HG02852 (cell line): ENCODE measurements around the gene LAPTM4A.
"Not testable (repeated sequence)": the region's sequence is repeated elsewhere in the genome, so short reads cannot be mapped to it uniquely, and the experiment has no call there.

ENCODE experiments used
- ATAC-seq: cut with Tn5 transposase; IDR thresholded peaks from one replicate; pipeline ENCODE4 v1.9.1; 2021; ENCODE audit warnings: mild to moderate bottlenecking, moderate library complexity; ENCODE audit not compliant: unreplicated experiment

LAPTM4A gene

DNA sequence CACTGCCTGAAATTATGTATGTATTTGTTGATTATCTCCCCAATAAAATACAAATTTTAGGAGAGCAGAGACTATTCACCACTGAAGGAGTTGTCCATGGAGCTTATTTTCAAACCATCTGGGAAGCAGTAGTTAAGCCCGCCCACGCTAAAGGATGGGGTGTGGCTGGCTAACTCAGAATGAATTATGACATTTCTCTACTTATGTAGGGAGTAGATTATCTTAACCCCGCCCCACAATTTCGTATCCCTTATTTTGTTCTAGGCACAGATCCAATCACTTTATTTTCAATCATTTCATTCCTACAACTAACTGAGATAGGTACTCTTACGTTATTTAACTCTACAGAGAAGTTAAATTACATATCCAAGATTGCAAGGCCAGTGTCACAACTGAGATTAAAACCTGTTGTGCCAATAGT lies 1.4 kb upstream of the LAPTM4A start:
- no peak for ATAC-seq

DNA sequence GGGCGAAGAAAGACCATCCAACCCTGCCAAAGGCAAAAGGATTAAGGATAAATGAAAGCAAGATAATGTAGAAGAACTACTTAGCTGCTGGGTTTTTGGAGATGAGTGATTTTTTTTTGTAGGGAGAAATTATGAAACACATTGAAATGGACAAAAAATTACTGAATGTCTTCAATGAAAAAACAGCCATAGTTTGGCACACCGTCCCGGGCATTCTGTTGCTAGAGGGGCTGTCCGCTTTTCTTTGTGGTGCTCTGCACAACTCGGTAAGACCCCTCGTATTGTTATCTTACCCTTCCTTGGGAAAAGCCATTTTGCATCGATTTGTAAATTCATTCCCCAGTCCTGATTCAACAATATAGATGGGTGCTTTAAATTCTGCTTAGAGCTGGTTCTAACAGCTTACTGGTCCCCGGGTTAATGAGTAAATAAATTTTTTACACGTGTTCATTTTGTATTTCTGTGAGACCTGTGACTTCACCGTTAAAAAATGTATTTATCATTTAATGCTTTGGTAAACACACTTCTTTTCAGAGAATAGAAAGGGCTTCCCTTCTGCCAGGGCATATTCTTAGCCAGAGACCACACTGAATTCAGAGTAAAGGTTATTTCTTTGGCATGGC lies 912 bp upstream of the LAPTM4A start:
- no peak for ATAC-seq

DNA sequence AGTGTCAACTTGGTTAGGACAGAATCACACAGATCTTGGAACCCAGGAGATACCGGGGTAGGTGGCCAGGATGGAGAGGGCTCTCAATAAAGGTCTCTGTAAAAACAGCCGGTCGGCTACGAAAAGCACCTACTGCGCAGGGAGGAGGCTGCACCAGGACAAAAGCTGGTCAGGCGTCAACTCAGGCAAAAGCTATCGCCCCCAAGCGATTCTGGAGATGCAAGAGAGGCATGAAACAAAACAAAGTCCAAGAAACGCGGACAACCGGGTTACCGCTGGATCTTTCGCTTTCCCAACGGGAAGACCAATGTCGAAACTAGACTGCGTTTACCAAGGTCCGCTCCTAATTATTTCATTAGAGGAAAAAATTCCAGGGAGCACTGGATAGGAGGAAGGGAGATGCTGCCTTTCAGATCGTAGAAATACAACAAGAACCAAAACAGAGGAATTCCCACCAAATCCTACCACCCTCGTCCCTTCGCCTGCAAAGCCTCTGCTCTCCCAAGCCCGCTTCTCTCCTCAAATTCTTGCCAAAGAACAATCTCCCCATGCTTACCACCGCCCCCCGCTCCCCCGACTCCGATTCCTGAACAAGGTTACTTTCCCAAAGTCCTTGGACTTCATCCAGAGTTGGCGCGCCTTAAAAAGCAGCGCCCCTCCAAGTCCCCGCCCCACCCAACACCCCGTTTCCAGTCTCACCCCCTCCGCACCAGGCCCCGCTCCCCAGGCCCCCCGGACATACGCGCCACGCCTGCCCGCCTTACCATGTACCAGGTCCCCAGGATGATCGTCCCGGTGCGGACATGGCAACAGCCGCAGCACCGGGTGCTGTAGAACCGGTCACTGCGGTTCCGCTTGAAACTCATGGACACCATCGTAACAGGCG lies 539 bp downstream of the LAPTM4A start:
- peak; percentile 21 for ATAC-seq

DNA sequence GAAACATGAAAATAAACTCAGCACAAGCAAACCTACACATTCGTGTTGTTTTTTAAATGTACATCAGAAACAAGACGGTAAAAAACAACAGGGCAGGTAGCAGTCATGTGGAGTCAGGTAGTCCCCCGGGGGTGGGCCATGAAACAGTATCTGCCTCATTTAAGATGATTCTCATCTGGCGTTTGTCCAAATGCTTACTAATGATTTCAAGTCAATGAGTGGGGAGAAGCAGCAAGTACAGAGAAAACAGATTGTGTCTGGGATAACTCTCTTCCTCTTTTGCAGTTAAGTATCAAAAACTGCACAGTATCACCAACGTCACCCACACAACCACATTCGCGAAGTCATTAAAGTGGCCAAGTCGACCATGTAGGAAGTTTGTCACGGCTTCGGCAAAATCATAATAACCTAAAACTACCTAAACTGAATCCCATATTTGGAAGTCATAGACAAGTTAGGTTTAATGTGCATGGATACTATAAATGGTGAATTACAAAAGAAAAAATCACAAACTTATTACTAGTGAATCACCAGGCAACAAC lies 1.3 kb downstream of the LAPTM4A start:
- ATAC-seq: peak; percentile 16

DNA sequence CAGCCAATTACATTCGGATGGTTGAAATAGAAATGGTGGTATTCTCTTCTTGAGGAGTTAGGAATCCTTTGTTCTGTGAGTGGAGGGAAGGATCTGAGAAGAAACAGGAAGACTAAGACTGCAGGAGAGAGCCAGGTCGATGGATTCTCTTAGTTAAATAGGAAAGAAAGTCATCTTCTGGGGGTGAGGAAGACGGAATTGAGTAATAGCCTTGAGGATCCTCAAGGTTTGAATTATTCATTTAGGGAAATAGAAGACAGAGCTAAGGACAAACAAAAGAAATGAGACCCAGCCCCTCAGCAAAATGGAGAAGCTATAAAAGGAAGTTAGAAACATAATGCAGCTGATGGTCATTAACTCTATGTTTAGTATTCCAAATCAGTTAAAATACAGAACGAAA lies 1.8 kb downstream of the LAPTM4A start:
- ATAC-seq: no peak

DNA sequence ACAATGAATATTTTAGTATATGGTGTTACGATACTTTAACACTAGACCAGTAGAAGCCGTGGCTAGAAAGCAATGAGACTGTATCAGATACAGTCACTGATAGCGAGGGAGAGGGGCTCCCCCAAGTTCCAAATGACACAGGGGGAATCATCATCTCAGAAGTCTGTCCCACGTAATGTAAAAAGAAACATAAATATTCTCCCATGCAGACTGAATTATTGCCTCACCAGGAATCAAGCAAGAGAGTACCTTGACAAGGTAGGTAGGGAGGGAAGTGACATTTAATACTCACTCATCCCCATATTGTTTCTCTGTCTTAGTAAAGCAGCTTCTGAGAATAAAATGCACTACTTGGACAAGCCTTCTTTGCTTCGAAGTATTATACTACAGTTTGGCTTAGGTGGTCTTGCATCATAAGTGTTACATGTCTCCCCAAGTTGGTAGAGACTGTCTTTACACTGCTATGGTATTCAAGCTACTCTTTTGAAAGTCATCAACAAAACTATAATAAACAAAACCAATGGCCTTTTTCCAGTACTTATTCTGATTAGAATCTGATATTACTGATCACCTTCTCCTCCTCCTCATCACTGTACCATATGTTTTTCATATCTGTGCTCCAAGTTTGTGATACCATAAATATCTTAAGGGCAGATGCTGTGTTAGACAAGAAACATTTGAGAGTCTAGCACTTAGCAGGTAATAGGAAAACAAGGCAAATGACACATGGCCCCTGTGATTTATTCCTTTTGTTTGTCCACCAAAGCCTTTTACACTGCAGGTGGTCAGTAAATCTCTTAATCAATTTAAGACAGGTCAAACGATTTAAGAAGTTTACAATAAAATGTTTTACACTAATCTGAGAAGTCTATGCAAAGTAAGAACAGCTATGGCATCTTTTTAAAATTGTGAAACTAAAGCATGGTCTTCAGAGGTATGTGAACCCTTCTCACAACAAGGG lies 2.7 kb downstream of the LAPTM4A start:
- ATAC-seq: no peak

DNA sequence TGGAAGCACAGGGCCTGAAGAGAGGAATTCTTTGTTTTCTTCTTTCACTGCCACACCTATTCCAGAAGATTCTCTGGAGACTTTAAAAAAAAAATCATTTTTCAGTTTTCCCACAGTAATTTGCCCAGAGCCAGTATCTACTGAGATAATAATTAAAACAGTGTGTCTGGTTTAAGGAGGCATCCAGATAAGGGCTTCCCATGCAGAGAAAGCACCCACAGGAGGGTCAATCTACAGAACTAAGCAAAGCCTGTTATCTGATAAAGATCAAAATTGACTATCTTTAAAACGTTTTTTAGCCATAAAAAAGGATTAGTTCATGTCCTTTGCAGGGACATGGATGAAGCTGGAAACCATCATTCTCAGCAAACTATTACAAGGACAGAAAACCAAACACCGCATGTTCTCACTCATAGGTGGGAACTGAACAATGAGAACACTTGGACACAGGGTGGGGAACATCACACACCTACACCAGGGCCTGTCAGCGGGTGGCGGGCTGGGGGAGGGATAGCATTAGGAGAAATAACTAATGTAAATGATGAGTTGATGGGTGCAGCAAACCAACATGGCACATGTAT lies 5.6 kb downstream of the LAPTM4A start:
- ATAC-seq: not testable (repeated sequence)

DNA sequence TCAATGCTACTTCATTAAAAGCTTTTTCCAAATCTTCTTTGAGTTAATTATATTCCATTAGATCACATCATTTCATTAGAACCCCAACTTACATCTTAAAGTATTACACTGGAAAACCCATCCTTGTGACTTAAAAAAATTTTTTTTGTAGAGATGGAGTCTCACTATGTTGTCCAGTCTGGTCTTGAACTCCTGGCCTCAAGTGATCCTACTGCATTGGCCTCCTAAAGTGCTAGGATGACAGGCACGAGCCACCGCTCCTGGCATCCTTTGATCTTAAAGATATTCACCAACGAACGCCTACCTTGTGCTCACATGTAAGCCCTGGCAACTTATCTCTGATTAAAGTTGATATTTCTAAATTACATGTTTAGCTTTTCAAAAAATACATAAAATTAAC lies 6.7 kb downstream of the LAPTM4A start:
- ATAC-seq: no peak

DNA sequence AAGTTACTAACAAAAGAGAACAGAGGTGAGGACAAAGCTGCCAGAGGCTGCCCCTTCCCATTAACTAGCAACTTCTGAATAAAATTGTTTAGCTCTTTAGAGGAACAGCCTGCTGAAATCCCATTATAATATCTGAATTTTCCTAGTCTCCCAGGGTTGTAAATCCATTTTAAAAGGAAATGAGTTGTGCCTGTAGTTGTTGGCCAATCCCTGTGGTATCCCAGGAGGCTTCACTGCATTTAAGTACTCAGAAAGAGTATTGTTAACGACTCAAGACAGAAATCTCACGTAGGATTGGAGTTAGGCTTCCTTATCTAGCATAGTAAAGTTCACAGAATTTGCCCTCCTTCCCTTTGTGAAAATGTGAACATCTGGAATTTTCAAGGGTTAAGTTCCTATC lies 8.9 kb downstream of the LAPTM4A start:
- no peak for ATAC-seq

DNA sequence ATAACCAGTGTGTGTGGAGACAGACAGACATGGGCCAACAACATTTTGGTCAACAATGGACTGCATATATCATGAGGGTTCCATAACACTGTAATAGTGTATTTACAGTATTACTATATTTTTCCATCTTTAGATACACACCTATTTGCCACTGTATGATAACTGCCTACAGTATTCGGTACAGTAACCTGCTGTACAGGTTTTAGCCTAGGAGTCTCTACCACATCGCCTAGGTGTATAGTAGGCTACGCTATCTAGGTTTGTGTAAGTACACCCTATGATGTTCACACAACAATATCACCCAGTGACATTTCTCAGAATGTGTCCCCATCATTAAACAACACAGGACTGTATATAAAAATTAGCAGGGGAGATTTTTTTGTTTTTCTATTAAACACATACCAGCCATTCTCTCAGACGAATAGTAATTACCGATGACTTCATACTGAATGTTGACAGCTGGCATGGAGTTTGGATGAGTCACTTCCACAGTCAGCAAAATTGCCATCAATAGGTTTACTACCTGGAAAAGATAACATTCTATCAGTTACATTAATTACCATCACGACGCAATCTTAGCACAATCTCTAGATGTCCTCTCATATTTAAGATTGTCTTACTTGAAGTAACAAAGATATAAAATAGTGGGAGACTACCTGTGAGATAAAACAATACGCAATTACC lies 10.8 kb downstream of the LAPTM4A start:
- ATAC-seq: no peak

DNA sequence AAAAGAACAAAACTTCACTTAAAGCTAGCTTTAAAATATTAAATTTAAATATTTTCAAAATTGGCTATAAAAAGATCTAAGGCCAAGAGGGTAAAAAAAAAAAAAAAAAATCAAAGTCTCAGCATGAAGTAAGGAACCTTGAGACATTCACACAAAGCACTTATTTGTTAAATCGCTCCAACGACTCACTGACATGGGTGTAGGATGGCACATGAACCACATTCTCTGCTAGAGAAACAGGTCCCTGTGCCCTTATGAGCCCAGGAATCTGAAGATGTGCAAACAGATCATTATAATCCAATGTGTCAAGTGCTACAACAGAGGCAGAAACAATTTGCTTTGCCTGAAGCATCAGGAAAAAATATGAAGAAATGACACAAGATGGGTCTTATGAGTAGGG lies 13.8 kb downstream of the LAPTM4A start:
- ATAC-seq: no peak

DNA sequence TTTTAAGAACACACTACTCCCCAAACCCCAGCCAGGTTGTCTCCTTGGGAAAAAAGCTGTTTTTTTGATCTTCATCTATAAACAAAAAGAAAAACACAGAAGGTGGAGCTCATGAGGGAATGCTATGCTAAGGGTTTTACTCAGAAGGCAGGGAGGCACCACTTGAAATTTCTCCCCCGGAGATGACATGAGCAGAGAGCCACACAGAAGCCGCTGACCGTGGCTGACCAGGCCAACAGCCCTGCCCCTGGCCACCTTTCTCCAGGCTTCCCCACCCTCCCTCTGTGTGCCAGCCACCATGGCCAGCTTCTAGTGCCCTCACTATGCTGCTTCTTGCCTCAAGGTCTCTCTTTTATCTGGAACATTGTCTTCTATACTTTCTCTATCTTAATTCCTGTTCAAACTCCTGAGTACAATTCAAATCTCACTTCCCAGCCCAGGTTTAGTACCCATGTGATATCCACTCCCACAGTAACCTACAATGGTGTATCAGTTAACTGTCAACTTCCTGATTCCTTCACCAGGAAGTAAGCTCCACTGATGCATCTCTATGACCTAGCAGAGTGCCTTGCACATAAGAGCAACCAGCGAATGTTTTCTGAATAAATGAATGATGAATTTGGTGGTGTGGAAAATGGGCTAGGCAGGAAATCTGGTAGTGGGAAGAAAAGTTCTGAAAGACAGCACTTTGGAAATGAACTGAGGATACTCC lies 15.3 kb downstream of the LAPTM4A start:
- ATAC-seq: no peak

DNA sequence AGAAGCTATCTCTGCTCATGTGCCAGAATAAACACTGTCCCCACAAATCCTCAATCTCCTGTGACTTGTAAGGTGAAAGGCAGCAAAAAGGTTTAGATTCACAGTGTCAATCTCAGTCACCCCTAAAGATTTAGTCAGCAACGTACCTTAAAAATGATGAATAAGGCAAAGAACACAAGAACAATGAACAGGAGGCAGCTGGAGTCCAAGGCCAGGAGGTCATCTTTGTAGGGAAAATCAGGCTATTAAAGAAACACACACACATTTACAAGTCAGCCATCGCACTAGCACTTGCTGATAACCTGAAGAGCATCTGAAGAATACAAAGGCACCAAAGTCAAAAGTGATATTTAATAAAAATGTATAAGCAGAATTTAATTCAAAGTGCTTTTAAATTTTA lies 16.6 kb downstream of the LAPTM4A start:
- no peak for ATAC-seq

DNA sequence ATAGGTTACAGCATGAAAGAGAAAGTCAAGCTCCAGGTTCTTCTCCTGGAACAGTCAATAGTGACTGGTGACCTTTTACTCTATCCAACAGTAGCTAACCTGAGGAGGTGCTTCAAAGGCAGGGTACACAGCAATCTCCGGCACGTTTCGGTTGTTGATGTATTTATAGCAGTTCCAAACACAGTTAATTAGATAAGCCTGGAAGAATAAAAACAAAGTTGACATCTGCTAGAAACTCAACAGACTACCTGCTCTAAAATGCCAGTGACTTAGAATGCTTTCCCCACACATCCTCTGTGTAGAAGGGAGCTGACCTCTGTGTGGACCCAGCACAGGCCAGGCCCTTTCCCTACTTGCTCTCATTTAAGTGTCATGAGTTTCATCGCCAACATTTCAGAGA lies 17.2 kb downstream of the LAPTM4A start:
- ATAC-seq: no peak

DNA sequence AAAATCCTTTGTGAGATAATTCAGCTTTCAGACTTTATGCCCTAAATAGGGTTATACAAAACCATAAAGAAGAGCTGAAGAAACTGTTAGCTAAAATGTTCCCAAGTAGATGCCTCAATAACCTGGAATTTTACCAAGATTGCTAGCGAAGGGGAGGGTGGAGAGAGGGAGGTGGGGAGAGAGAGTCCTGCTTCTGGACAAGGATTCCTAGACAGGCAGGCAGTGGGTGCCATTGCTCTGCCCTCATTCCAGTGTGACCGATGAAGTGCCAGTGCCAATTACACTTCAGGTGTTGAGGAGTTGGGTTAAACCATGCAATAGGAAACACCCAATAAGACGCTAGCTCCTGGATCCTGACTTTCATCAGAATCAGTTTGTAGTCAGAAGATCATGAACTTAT lies 18.1 kb downstream of the LAPTM4A start:
- no peak for ATAC-seq

DNA sequence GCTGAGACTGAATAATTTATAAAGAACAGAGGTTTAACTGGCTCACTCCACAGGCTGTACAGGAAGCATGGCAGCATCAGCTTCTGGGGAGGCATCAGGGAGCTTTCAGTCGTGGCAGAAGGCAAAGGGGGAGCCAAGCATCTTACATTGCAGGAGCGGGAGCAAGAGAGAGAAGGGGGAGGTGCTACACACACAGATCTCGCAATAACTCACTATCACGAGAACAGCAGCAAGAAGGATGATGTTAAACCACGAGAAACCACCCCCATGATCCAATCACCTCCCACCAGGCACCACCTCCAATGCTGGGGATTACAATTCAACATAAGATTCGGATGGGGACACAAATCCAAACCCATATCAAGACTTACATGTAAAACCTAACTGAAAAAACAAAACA lies 21.2 kb downstream of the LAPTM4A start:
- ATAC-seq: no peak

DNA sequence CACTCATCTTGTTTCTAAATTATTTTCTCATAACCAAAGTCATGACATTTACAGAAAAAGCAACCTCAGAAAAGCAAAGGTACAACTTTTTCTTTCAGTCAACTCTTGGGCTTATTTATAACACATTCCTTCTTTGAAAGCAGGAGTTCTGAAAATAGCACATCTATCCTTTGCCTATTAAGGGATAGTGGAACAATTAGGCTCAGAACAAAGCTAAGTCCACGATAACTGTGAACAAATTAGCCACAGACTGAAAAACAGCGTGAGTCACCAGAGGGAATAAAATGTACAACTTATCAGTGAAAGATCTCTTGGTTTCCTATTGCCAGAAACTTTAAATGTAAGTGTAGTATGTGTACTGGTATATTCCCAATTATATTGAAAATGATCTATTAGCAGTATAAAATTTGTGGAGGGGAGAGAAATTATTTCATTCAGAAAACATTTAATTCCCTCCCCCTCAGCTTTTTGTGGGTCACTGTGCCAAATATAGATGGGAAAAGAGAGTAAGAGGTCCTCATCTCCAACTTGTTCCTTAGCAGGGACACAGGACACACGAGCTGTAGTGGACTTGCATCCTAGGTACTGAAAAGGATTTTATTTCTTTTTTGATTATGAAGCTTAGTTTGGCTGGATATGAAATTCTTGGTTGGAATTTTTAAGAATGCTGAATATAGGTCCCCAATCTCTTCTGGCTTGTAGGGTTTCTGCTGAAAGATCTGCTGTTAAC lies 23.6 kb downstream of the LAPTM4A start:
- ATAC-seq: no peak

DNA sequence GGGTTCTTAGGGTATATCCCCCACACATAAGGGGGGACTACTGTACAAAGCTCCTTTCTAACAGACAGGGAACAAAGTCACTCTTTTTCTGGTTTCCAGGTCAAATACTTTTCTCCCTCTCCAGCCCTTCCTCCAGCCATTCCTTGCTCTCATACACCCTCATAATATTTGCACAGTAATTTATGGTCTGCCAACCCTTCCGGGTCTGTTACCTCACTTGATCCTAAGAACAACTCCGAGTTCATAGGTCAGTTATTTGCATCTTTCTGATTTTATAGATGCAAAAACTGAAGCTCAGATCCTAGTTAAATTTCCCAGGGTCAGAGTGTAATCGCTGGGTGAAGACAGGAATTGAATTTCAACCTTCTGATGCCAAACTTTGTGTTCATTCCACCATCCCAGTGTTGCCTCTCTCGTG lies 24.2 kb downstream of the LAPTM4A start:
- ATAC-seq: no peak
